ENCODE measurements around the gene LINC01488. TPM values are rescaled to one million over a fixed set of nuclear protein-coding genes. Genes with fewer than 3 reads are reported as not detected.

LINC01488 gene
- total RNA-seq, 1 donor from 2014 or later = not detected

DNA sequence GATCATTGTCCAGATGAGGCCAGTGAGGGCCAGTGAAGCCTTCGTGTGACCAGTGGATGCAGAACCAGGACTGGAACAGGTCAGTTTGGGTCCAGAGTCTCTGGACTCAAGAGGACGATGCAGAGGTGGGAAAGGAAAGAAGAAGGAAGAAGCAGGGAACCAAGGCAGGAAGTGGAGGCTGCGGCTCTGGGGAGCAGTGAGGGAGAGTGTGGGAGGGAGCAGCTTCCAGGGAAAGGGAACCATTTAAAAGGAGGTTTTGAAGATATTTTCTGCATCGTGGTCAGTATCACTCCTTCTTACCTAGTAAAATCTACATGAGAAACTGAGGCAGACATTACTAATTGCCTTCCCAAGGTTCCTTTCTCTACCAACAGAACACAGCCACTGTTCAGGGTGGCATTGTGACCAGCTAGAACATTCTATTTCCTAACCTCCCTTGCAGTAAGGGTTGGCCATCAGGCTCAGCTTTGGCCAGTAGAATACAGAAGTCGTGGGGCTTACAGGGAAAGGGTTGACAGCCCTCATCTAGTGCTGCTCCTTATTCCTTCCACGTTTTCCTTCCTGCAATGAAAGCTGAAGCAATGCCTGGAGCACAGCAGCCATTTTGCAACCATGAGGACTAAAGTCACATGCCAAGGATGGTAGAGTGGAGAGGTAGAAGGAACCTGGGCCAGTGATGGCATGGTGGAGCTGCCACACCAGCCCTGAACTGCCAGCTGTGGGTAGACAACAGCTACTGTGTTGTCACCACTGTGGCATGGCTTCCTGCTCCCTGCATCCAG, 29.1 kb upstream of the LINC01488 start:
- Histone ChIP-seq H3K4me1 (peaks cover 8 to 13% of the 10 kb centered on the region in 2 donors), H3K27ac (no peak overlapping the region), H3K27me3 (no peaks in the 10 kb centered on the region), H3K36me3 (no peaks in the 10 kb centered on the region), H3K4me3 (no peak overlapping the region), H3K9me3 (peaks cover 0 to 5% of the 10 kb centered on the region in 2 donors)
- no peak for DNase-seq (ENCODE audit: low spot score in 2 of 2)
- TF ChIP-seq, protein P1, sequence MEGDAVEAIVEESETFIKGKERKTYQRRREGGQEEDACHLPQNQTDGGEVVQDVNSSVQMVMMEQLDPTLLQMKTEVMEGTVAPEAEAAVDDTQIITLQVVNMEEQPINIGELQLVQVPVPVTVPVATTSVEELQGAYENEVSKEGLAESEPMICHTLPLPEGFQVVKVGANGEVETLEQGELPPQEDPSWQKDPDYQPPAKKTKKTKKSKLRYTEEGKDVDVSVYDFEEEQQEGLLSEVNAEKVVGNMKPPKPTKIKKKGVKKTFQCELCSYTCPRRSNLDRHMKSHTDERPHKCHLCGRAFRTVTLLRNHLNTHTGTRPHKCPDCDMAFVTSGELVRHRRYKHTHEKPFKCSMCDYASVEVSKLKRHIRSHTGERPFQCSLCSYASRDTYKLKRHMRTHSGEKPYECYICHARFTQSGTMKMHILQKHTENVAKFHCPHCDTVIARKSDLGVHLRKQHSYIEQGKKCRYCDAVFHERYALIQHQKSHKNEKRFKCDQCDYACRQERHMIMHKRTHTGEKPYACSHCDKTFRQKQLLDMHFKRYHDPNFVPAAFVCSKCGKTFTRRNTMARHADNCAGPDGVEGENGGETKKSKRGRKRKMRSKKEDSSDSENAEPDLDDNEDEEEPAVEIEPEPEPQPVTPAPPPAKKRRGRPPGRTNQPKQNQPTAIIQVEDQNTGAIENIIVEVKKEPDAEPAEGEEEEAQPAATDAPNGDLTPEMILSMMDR (IDR thresholded peaks at IDR 0.05) = no peak
- intact Hi-C loops (cut with DNase I) = no loop called here

DNA sequence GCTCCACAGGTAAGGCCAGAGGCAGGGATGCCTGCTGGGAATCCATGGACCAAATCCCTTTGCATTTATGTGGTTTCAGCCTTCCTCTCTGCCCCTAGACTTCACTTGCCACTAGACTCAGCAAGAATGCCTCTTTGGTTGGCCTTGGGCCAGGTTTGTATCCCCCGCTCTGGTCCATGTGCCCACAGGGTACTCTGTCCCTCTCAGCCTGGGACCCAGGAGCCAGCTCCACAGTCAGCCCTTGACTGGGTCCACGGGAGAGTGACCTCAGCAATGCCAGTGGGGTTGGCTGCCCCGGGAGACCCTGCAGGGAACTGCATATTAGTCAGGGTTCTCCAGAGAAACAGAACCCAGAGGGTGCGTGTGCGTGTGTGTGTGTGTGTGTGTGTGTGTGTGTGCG, 28.3 kb upstream of the LINC01488 start:
- no peaks in the 10 kb centered on the region for H3K27me3 ChIP-seq
- TF ChIP-seq, protein P1 (IDR thresholded peaks at IDR 0.05) = no peak
- H3K27ac ChIP-seq = no peak overlapping the region
- no peak overlapping the region for H3K4me3 ChIP-seq
- H3K4me1 ChIP-seq = peaks cover 8 to 13% of the 10 kb centered on the region in 2 donors
- no peak for DNase-seq (ENCODE audit: low spot score in 2 of 2)
- no peaks in the 10 kb centered on the region for H3K36me3 ChIP-seq
- intact Hi-C loops (cut with DNase I) = no loop called here
- H3K9me3 ChIP-seq = peaks cover 0 to 5% of the 10 kb centered on the region in 2 donors

DNA sequence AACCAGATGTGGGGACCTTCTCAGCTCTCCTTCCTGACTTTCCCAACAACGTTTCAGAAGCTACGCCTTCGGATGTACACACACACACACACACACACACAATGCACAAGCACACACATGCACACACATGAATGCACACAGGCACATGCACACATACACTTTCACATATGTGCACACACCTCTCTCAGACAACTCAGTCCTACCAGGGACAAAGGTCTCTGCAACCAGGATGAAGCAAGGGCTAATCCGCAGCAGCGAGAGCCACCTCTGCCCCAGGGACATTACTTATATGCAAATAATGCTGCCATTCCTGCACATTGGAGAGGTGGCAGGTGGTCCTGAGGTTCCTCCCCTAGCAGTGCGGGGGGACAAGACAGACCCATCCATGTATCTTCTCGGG, 27.4 kb upstream of the LINC01488 start:
- Histone ChIP-seq H3K4me1 (peaks cover 8 to 13% of the 10 kb centered on the region in 2 donors), H3K36me3 (no peaks in the 10 kb centered on the region), H3K27ac (no peak overlapping the region), H3K9me3 (peaks cover 0 to 5% of the 10 kb centered on the region in 2 donors), H3K4me3 (no peak overlapping the region), H3K27me3 (no peaks in the 10 kb centered on the region)
- TF ChIP-seq, protein P1 (IDR thresholded peaks at IDR 0.05) = no peak
- intact Hi-C loops (cut with DNase I) = no loop called here
- no peak for DNase-seq (ENCODE audit: low spot score in 2 of 2)

DNA sequence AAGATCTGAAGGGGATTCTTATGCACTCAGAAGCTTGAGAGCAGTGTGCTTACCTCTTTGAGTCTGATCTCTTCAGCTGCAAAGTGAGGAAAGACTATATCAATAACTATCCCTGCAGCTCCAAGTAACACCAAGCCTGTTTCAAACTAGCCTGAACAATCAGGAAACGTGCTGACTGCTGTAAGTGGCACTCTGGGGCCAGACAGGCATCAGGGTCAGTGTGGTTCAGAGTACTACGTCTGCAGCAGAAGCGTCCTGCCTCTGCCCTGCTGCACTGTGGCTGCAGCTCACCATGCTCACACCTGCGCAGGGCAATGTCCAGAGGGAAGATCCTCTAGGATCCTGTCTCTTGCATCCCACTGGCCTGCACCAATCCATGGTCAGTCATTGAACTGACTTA, 25.5 kb upstream of the LINC01488 start:
- intact Hi-C loops (cut with DNase I) = no loop called here
- Histone ChIP-seq H3K27me3 (no peaks in the 10 kb centered on the region), H3K36me3 (no peaks in the 10 kb centered on the region), H3K4me3 (no peak overlapping the region), H3K9me3 (peaks cover 2 to 10% of the 10 kb centered on the region in 2 donors), H3K27ac (no peak overlapping the region), H3K4me1 (no peaks in the 10 kb centered on the region)
- TF ChIP-seq, protein P1 (IDR thresholded peaks at IDR 0.05) = no peak
- no peak for DNase-seq (ENCODE audit: low spot score in 2 of 2)

DNA sequence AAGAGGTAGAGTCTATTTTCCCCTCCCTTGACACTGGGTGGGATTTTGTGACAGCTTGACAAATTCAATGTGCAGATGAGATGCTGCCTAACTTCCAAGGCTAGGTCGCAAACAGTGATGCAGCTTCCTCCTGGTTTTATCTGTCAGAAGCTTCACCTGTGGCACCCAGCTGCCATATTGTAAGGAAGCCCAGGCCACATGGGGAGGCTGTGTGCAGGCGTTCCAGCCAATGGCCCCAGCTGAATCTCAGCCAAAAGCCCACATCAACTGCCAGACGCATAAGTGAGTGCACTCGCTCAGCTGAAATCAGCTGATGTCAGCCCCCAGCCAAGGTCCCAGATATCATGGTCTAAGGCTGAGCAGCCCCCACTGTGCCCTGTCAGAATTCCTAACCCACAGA, 24.8 kb upstream of the LINC01488 start:
- no peak for DNase-seq (ENCODE audit: low spot score in 2 of 2)
- Histone ChIP-seq H3K27ac (no peak overlapping the region), H3K4me3 (no peak overlapping the region), H3K4me1 (no peaks in the 10 kb centered on the region), H3K27me3 (no peaks in the 10 kb centered on the region), H3K9me3 (peaks cover 9 to 17% of the 10 kb centered on the region in 2 donors), H3K36me3 (no peaks in the 10 kb centered on the region)
- TF ChIP-seq, protein P1 (IDR thresholded peaks at IDR 0.05) = no peak
- intact Hi-C loops (cut with DNase I) = no loop called here

Data from ascending aorta (tissue), 2 donors.